ENCODE data around the gene GMDS. TPM values are rescaled to one million over a fixed set of nuclear protein-coding genes. Genes with fewer than 3 reads are reported as not detected.

The GMDS gene
- total RNA-seq, 1 experiment from 2014 or later = 35.0 TPM

- no peak for ATAC-seq
- ChIA-PET POLR2A (no interaction called here), CTCF (no interaction called here)
- TF ChIP-seq CBFB (CRISPR knock-in tag; IDR thresholded peaks at IDR 0.05; ENCODE audit: low read depth) (no peak), HMGA2 (CRISPR knock-in tag; IDR thresholded peaks at IDR 0.05) (no peak), HMGXB4 (CRISPR knock-in tag; IDR thresholded peaks at IDR 0.05) (no peak), RELA (CRISPR knock-in tag; IDR thresholded peaks at IDR 0.05; ENCODE audit: borderline replicate concordance) (no peak), FOXJ3 (CRISPR knock-in tag; IDR thresholded peaks at IDR 0.05; ENCODE audit: borderline replicate concordance) (no peak), E2F1 (CRISPR knock-in tag; IDR thresholded peaks at IDR 0.05) (no peak), TCF7 (CRISPR knock-in tag; IDR thresholded peaks at IDR 0.05; ENCODE audit: low read depth) (no peak)
- TF ChIP-seq, protein P1, sequence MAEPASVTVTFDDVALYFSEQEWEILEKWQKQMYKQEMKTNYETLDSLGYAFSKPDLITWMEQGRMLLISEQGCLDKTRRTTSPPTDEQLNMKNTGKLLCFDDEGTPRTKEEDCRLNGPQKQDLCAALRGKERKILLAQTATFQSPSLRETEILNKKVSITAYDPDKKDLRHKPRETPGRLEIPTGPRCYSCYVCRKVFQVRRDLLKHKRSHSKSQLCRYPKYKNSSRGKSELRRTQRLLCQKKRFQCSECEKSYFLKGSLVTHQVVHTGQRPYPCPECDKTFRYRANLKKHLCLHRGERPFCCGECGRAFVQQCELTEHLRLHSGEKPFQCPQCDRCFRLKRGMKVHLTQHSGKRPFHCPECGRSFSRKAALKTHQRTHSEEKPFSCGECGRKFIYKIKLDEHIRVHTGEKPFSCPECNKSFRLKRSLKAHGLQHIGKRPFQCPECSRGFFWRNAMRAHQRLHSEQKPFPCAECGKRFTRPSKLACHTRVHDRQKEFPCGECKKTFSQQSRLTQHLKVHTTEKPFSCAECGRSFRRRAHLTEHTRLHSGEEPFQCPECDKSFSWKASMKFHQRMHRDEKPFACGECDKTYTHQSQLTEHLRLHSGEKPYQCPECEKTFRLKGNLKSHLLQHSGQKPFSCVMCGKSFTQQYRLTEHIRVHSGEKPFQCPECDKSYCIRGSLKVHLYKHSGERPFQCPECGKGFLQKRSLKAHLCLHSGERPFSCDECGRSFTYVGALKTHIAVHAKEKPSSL (CRISPR knock-in tag; conservative IDR thresholded peaks at IDR 0.05) = no peak
- TF ChIP-seq, protein P2, sequence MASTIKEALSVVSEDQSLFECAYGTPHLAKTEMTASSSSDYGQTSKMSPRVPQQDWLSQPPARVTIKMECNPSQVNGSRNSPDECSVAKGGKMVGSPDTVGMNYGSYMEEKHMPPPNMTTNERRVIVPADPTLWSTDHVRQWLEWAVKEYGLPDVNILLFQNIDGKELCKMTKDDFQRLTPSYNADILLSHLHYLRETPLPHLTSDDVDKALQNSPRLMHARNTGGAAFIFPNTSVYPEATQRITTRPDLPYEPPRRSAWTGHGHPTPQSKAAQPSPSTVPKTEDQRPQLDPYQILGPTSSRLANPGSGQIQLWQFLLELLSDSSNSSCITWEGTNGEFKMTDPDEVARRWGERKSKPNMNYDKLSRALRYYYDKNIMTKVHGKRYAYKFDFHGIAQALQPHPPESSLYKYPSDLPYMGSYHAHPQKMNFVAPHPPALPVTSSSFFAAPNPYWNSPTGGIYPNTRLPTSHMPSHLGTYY (CRISPR knock-in tag; IDR thresholded peaks at IDR 0.05) = no peak
- TF ChIP-seq, protein P3, sequence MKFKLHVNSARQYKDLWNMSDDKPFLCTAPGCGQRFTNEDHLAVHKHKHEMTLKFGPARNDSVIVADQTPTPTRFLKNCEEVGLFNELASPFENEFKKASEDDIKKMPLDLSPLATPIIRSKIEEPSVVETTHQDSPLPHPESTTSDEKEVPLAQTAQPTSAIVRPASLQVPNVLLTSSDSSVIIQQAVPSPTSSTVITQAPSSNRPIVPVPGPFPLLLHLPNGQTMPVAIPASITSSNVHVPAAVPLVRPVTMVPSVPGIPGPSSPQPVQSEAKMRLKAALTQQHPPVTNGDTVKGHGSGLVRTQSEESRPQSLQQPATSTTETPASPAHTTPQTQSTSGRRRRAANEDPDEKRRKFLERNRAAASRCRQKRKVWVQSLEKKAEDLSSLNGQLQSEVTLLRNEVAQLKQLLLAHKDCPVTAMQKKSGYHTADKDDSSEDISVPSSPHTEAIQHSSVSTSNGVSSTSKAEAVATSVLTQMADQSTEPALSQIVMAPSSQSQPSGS (CRISPR knock-in tag; IDR thresholded peaks at IDR 0.05; ENCODE audit: borderline replicate concordance, low read depth) = no peak
- TF ChIP-seq, protein P4, sequence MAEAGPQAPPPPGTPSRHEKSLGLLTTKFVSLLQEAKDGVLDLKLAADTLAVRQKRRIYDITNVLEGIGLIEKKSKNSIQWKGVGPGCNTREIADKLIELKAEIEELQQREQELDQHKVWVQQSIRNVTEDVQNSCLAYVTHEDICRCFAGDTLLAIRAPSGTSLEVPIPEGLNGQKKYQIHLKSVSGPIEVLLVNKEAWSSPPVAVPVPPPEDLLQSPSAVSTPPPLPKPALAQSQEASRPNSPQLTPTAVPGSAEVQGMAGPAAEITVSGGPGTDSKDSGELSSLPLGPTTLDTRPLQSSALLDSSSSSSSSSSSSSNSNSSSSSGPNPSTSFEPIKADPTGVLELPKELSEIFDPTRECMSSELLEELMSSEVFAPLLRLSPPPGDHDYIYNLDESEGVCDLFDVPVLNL (CRISPR knock-in tag; IDR thresholded peaks at IDR 0.05; ENCODE audit: borderline replicate concordance, low read depth) = no peak
- TF ChIP-seq, protein P5, sequence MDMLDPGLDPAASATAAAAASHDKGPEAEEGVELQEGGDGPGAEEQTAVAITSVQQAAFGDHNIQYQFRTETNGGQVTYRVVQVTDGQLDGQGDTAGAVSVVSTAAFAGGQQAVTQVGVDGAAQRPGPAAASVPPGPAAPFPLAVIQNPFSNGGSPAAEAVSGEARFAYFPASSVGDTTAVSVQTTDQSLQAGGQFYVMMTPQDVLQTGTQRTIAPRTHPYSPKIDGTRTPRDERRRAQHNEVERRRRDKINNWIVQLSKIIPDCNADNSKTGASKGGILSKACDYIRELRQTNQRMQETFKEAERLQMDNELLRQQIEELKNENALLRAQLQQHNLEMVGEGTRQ (CRISPR knock-in tag; IDR thresholded peaks at IDR 0.05) = no peak
- Mint-ChIP-seq H3K36me3 (no peaks in the 10 kb centered on the region), H3K27ac (no peak overlapping the region), H3K4me3 (no peak overlapping the region), H3K4me1 (peaks cover 9% of the 10 kb centered on the region), H3K9me3 (no peaks in the 10 kb centered on the region), H3K27me3 (ENCODE audit: low read depth) (no peaks in the 10 kb centered on the region)
- DNase-seq (ENCODE audit: low spot score) = no peak
Observed at GRCh38 chr6:1766654-1767053, 478.8 kb downstream of the GMDS start.

GRCh38 chr6:1765160-1765903 lies 480.1 kb downstream of the GMDS start:
- Mint-ChIP-seq H3K4me3 (no peak overlapping the region), H3K4me1 (peaks cover 9% of the 10 kb centered on the region), H3K27me3 (ENCODE audit: low read depth) (no peaks in the 10 kb centered on the region), H3K9me3 (no peaks in the 10 kb centered on the region), H3K36me3 (no peaks in the 10 kb centered on the region), H3K27ac (no peak overlapping the region)
- ChIA-PET POLR2A (no interaction called here), CTCF (no interaction called here)
- DNase-seq (ENCODE audit: low spot score) = no peak
- no peak for ATAC-seq
- TF ChIP-seq HMGXB4 (CRISPR knock-in tag; IDR thresholded peaks at IDR 0.05) = no peak
- TF ChIP-seq ATF6 (CRISPR knock-in tag; IDR thresholded peaks at IDR 0.05) = no peak
- no peak for TF ChIP-seq NR3C1 (CRISPR knock-in tag; conservative IDR thresholded peaks at IDR 0.05; ENCODE audit: low read depth)

All from WTC11 (cell line).